H1 (cell line): ENCODE data around the gene IL36RN. TPM values are rescaled to one million over a fixed set of nuclear protein-coding genes. Genes with fewer than 3 reads are reported as not detected.

Experiments used
- BCL11A ChIP-seq, 2 experiments: IDR thresholded peaks; one replicate each; pipeline ENCODE4 v1.6.1; 2011; ENCODE audit warnings: low read depth in 2 of 2, low read length in 2 of 2, mild to moderate bottlenecking in 2 of 2
- CREB1 ChIP-seq: IDR thresholded peaks from 2 replicates; pipeline ENCODE4 v1.6.1; 2012; ENCODE audit warnings: inconsistent platforms
- HDAC6 ChIP-seq: IDR thresholded peaks from one replicate; pipeline ENCODE4 v1.7.1; 2012; ENCODE audit warnings: low read depth, mild to moderate bottlenecking, inconsistent platforms, low read length, moderate library complexity
- NRF1 ChIP-seq: IDR thresholded peaks from 2 replicates; pipeline ENCODE4 v1.6.1; 2011; ENCODE audit warnings: mild to moderate bottlenecking, low read depth, low read length, improper control_type of control experiment
- POU5F1 ChIP-seq: IDR thresholded peaks from 2 replicates; pipeline ENCODE4 v1.6.1; 2011; ENCODE audit warnings: low read depth, mild to moderate bottlenecking, low read length, moderate library complexity
- RAD21 ChIP-seq, 2 experiments: IDR thresholded peaks in 1 of 2; conservative IDR thresholded peaks in 1 of 2; 2 replicates each; pipeline ENCODE4 v1.6.1; 2011; ENCODE audit warnings: low read depth in 2 of 2, low read length in 2 of 2, improper control_type of control experiment in 1 of 2, inconsistent platforms in 1 of 2, mild to moderate bottlenecking in 1 of 2, moderate library complexity in 1 of 2
- RFX5 ChIP-seq: IDR thresholded peaks from 2 replicates; pipeline ENCODE4 v1.6.1; 2011; ENCODE audit warnings: low read depth, low read length, improper control_type of control experiment, borderline replicate concordance
- SP2 ChIP-seq: IDR thresholded peaks from 2 replicates; pipeline ENCODE4 v1.6.1; 2012; ENCODE audit warnings: mild to moderate bottlenecking, low read length, inconsistent platforms
- SP4 ChIP-seq: IDR thresholded peaks from 2 replicates; pipeline ENCODE4 v1.6.1; 2012; ENCODE audit warnings: low read length, inconsistent platforms
- SUZ12 ChIP-seq: fragments of 200-600 bp; sonication (generic); IDR thresholded peaks from 2 replicates; pipeline ENCODE4 v1.6.1; 2012; ENCODE audit warnings: mild to moderate bottlenecking, inconsistent platforms, low read length, moderate library complexity, mixed read lengths
- polyA plus RNA-seq, 7 experiments: library from polyadenylated mRNA; depleted of rRNA in 3 of 7; stranded (reverse) in 5 of 7; unstranded in 2 of 7; fragments of >200 nt in 5 of 7; fragments of 200-250 nt in 2 of 7; gene quantifications; 1 replicate in 5 of 7; 2 replicates in 1 of 7; 4 replicates in 1 of 7; pipeline versions ENCODE4 v1.2.1 to v1.2.3, GENCODE V29; 2011 to 2013; ENCODE audit warnings: missing spikeins in 2 of 7, mixed read lengths in 2 of 7
- total RNA-seq: library from RNA; stranded (reverse); fragmentation: NEBNext Ultra II Directional; extraction: Animal tissue kit (Norgen Biotek cat#: 25700); gene quantifications from 2 replicates; pipeline ENCODE4 v1.2.1, GENCODE V29; 2021

IL36RN gene
- total and polyA plus RNA-seq, 2 of the 8 experiments (the other 6 are each of a cell fraction or from before 2014, with no cell fraction given), result not detected

GRCh38 chr2:113058998-113059960, at the start of gene IL36RN (continued):
- TF ChIP-seq SP2 (no peak), BCL11A (IDR thresholded peaks at IDR 0.05; ENCODE audit: low read depth in 2 of 2, low read length in 2 of 2) (no peak), SUZ12 (no peak), POU5F1 (no peak), RFX5 (no peak), NRF1 (no peak), CREB1 (no peak), RAD21 (IDR thresholded peaks at IDR 0.05 in 1 of 2, conservative IDR thresholded peaks at IDR 0.05 in 1 of 2; ENCODE audit: low read depth in 2 of 2, low read length in 2 of 2) (no peak), HDAC6 (no peak), SP4 (no peak)
